Caco-2 (cell line): ENCODE measurements around the gene CTTN. TPM values are rescaled to one million over a fixed set of nuclear protein-coding genes. Genes with fewer than 3 reads are reported as not detected.

Experiments used
- BruUV-seq: library from RNA; stranded (reverse); fragments of 400-500 nt; replicated peaks from 2 replicates; lab custom pipeline; 2021; lab: Mats Ljungman, UMichigan
- CTCF ChIA-PET: fragments of 300-600 bp; sonication (Branson Sonifier 250); formaldehyde crosslinking; loops from one replicate; lab custom pipeline; 2022; ENCODE audit warnings: antibody characterized with exemption; lab: Charles Lee
- POLR2A ChIA-PET: fragments of 300-600 bp; sonication (Branson Sonifier 250); formaldehyde crosslinking; loops from one replicate; lab custom pipeline; 2022; ENCODE audit warnings: antibody characterized with exemption; lab: Charles Lee
- DNase-seq, 2 experiments: peaks; one replicate each; pipeline versions ENCODE4 v3.0.0 to v3.0.0-alpha.2; 2020 to 2022
- H3K27me3 ChIP-seq: replicated peaks from 2 replicates; pipeline ENCODE4 v1.6.0; 2011; ENCODE audit warnings: low read length; ENCODE audit not compliant: control insufficient read depth, insufficient read depth
- H3K36me3 ChIP-seq: 2 replicates; pipeline ENCODE4 v1.5.1; 2011; ENCODE audit warnings: low read length; ENCODE audit not compliant: control insufficient read depth, insufficient read depth
- H3K4me1 ChIP-seq: fragments of 250-450 bp; sonication (Bioruptor Pico); 2 replicates; pipeline ENCODE4 v1.5.1; 2020; ENCODE audit warnings: mild to moderate bottlenecking
- H3K4me3 ChIP-seq: 2 replicates; pipeline ENCODE4 v1.5.1; 2011; ENCODE audit warnings: low read depth, mild to moderate bottlenecking, control low read depth, low read length
- H3K9me3 ChIP-seq: fragments of 250-450 bp; sonication (Bioruptor Pico); 2 replicates; pipeline ENCODE4 v1.5.1; 2020; ENCODE audit warnings: mild to moderate bottlenecking, moderate library complexity
- H3K27ac Mint-ChIP-seq: one replicate; pipeline ENCODE4 v1.8.0; 2022; ENCODE audit warnings: mixed read lengths; ENCODE audit not compliant: unreplicated experiment
- H3K27me3 Mint-ChIP-seq: one replicate; pipeline ENCODE4 v1.8.0; 2022; ENCODE audit warnings: mixed read lengths; ENCODE audit not compliant: insufficient read depth, unreplicated experiment
- H3K36me3 Mint-ChIP-seq: one replicate; pipeline ENCODE4 v1.8.0; 2022; ENCODE audit warnings: mild to moderate bottlenecking, mixed read lengths; ENCODE audit not compliant: insufficient read depth, unreplicated experiment
- H3K4me1 Mint-ChIP-seq: one replicate; pipeline ENCODE4 v1.8.0; 2022; ENCODE audit warnings: low read depth, mixed read lengths; ENCODE audit not compliant: unreplicated experiment
- H3K4me3 Mint-ChIP-seq: one replicate; pipeline ENCODE4 v1.8.0; 2022; ENCODE audit warnings: mild to moderate bottlenecking, moderate library complexity, mixed read lengths; ENCODE audit not compliant: unreplicated experiment
- H3K9me3 Mint-ChIP-seq: one replicate; pipeline ENCODE4 v1.8.0; 2022; ENCODE audit warnings: mixed read lengths; ENCODE audit not compliant: unreplicated experiment
- CTCF ChIP-seq, 2 experiments: fragments of 200-600 bp in 1 of 2; IDR thresholded peaks; 1 replicate in 1 of 2; 2 replicates in 1 of 2; pipeline versions ENCODE4 v1.5.1 to v1.8.0; 2011 to 2022; ENCODE audit warnings: antibody characterized with exemption in 1 of 2, control low read depth in 1 of 2, inconsistent platforms in 1 of 2, low read depth in 1 of 2, low read length in 1 of 2, mild to moderate bottlenecking in 1 of 2, moderate library complexity in 1 of 2; ENCODE audit not compliant: insufficient read depth in 1 of 2, severe bottlenecking in 1 of 2, unreplicated experiment in 1 of 2
- intact Hi-C: fragments of 100-400 bp; cut with micrococcal nuclease; formaldehyde crosslinking; loops from one replicate; pipeline ENCODE4 v1.10.0; 2022; ENCODE audit not compliant: unreplicated experiment
- total RNA-seq: library from RNA; stranded (reverse); gene quantifications from 2 replicates; pipeline ENCODE4 v1.2.3, GENCODE V29; 2022

CTTN gene
- total RNA-seq, 1 experiment from 2014 or later = 502 TPM

GRCh38 chr11:70435765-70436500 lies 37.6 kb downstream of the CTTN start:
- no peak for TF ChIP-seq CTCF (IDR thresholded peaks at IDR 0.05; ENCODE audit: insufficient read depth in 1 of 2, low read depth in 1 of 2, low read length in 1 of 2, severe bottlenecking in 1 of 2, unreplicated experiment in 1 of 2)
- intact Hi-C loops = no loop called here
- no peaks in the 10 kb centered on the region for H3K27me3 Mint-ChIP-seq
- H3K4me3 ChIP-seq = no peak overlapping the region
- H3K4me3 Mint-ChIP-seq = no peak overlapping the region
- CTCF ChIA-PET = no interaction called here
- no peaks in the 10 kb centered on the region for H3K9me3 ChIP-seq
- H3K36me3 Mint-ChIP-seq = peaks cover 96% of the 10 kb centered on the region
- H3K27me3 ChIP-seq = no peaks in the 10 kb centered on the region
- H3K4me1 ChIP-seq = no peaks in the 10 kb centered on the region
- H3K36me3 ChIP-seq = peaks cover 16% of the 10 kb centered on the region
- POLR2A ChIA-PET = no interaction called here
- H3K9me3 Mint-ChIP-seq = no peaks in the 10 kb centered on the region
- no peak overlapping the region for H3K27ac Mint-ChIP-seq
- BruUV-seq = no TSS peak
- no peaks in the 10 kb centered on the region for H3K4me1 Mint-ChIP-seq
- no peak for DNase-seq

- POLR2A ChIA-PET = no interaction called here
Measured at GRCh38 chr11:70436501-70436860, 38.2 kb downstream of the CTTN start.

GRCh38 chr11:70437111-70437784 lies 38.9 kb downstream of the CTTN start:
- no peaks in the 10 kb centered on the region for H3K4me1 ChIP-seq

More at GRCh38 chr11:70436501-70436860, 38.2 kb downstream of the CTTN start:
- Mint-ChIP-seq H3K27ac (no peak overlapping the region), H3K9me3 (no peaks in the 10 kb centered on the region), H3K4me1 (no peaks in the 10 kb centered on the region), H3K27me3 (no peaks in the 10 kb centered on the region), H3K4me3 (no peak overlapping the region), H3K36me3 (peaks cover 94% of the 10 kb centered on the region)
- H3K36me3 ChIP-seq = peaks cover 12% of the 10 kb centered on the region
- no peak overlapping the region for H3K4me3 ChIP-seq
- CTCF ChIA-PET = no interaction called here
- no peak for DNase-seq
- H3K27me3 ChIP-seq = no peaks in the 10 kb centered on the region
- no peak for TF ChIP-seq CTCF (IDR thresholded peaks at IDR 0.05; ENCODE audit: insufficient read depth in 1 of 2, low read depth in 1 of 2, low read length in 1 of 2, severe bottlenecking in 1 of 2, unreplicated experiment in 1 of 2)
- H3K9me3 ChIP-seq = no peaks in the 10 kb centered on the region
- no TSS peak for BruUV-seq
- intact Hi-C loops = no loop called here
- H3K4me1 ChIP-seq = no peaks in the 10 kb centered on the region

More at GRCh38 chr11:70437111-70437784, 38.9 kb downstream of the CTTN start:
- Histone ChIP-seq H3K27me3 (no peaks in the 10 kb centered on the region), H3K4me3 (no peak overlapping the region), H3K9me3 (no peaks in the 10 kb centered on the region), H3K36me3 (peaks cover 12% of the 10 kb centered on the region)
- Mint-ChIP-seq H3K4me3 (no peak overlapping the region), H3K36me3 (peaks cover 88% of the 10 kb centered on the region), H3K9me3 (no peaks in the 10 kb centered on the region), H3K27ac (no peak overlapping the region), H3K27me3 (no peaks in the 10 kb centered on the region), H3K4me1 (no peaks in the 10 kb centered on the region)
- intact Hi-C loops = no loop called here
- no peak for TF ChIP-seq CTCF (IDR thresholded peaks at IDR 0.05; ENCODE audit: insufficient read depth in 1 of 2, low read depth in 1 of 2, low read length in 1 of 2, severe bottlenecking in 1 of 2, unreplicated experiment in 1 of 2)
- POLR2A ChIA-PET = no interaction called here
- no TSS peak for BruUV-seq
- no peak for DNase-seq
- CTCF ChIA-PET = no interaction called here
